Ureter (tissue), 1 donor: ENCODE results near the gene CRELD2. TPM values are rescaled to one million over a fixed set of nuclear protein-coding genes. Genes with fewer than 3 reads are reported as not detected.
A peak's percentile ranks its signal among the peaks of the same experiment; 100 is the strongest.

Experiments used
- DNase-seq: peaks from one replicate; pipeline ENCODE4 v3.0.0-alpha.2; 2020; ENCODE audit warnings: low spot score
- total RNA-seq: library from RNA; stranded (reverse); gene quantifications from one replicate; pipeline ENCODE4 v1.2.4, GENCODE V29; 2023
- donor health status: DM: yes; HTN: yes; CAD: no.

Gene CRELD2
- total RNA-seq, 1 donor from 2014 or later: 42.8 TPM

- peak; percentile 55 for DNase-seq
Observed at GRCh38 chr22:49929994-49930575, 11.7 kb downstream of the CRELD2 start.

GRCh38 chr22:49930596-49931412 is 12.4 kb downstream of the CRELD2 start:
- peak; percentile 86 for DNase-seq

GRCh38 chr22:49933236-49934159 is 15.1 kb downstream of the CRELD2 start:
- DNase-seq: no peak

- no peak for DNase-seq
Observed at GRCh38 chr22:49934160-49934890, 15.9 kb downstream of the CRELD2 start.

- DNase-seq: peak; percentile 90
Observed at GRCh38 chr22:49934891-49935557, 16.6 kb downstream of the CRELD2 start.

- no peak for DNase-seq
Observed at GRCh38 chr22:49935561-49935960, 17.1 kb downstream of the CRELD2 start.

GRCh38 chr22:49936018-49936972 is 17.9 kb downstream of the CRELD2 start:
- peak; percentile 93 for DNase-seq

GRCh38 chr22:49936973-49937757 is 18.7 kb downstream of the CRELD2 start:
- DNase-seq: no peak

GRCh38 chr22:49937758-49938564 is 19.5 kb downstream of the CRELD2 start:
- no peak for DNase-seq

GRCh38 chr22:49938565-49939136 is 20.2 kb downstream of the CRELD2 start:
- no peak for DNase-seq

- DNase-seq: no peak
Observed at GRCh38 chr22:49941507-49942316, 23.3 kb downstream of the CRELD2 start.

- no peak for DNase-seq
Observed at GRCh38 chr22:49942565-49943404, 24.4 kb downstream of the CRELD2 start.

- no peak for DNase-seq
Observed at GRCh38 chr22:49943405-49943765, 25.0 kb downstream of the CRELD2 start.

- no peak for DNase-seq
Observed at GRCh38 chr22:49943771-49944398, 25.5 kb downstream of the CRELD2 start.

GRCh38 chr22:49944399-49944891 is 26.0 kb downstream of the CRELD2 start:
- no peak for DNase-seq
